Spleen (tissue), 7 donors: ENCODE data around the gene LDB2.

ENCODE experiments used
- POLR2A ChIP-seq, 3 donors: fragments of 450-650 bp; IDR thresholded peaks; one replicate each; pipeline ENCODE4 v1.5.1; 2017; ENCODE audit warnings: antibody characterized with exemption in 3 of 3, mild to moderate bottlenecking in 1 of 3
- TF ChIP-seq, protein P1 (sequence below), 11 experiments: fragments of 200-600 bp in 7 of 11; fragments of 450-650 bp in 4 of 11; sonication (generic) in 4 of 11; IDR thresholded peaks in 8 of 11; conservative IDR thresholded peaks in 3 of 11; 1 replicate in 7 of 11; 2 replicates in 4 of 11; pipeline versions ENCODE4 v1.4.0 to v1.8.0; 2016 to 2021; ENCODE audit warnings: antibody characterized with exemption in 11 of 11, inconsistent platforms in 4 of 11, mild to moderate bottlenecking in 1 of 11
- donor health status: DM: no; HTN: no; CAD: no; lungs with moderate emphysema.
- donor health status: DM: no; HTN: no; CAD: no.
- donor health status: DM: no; HTN: no; CAD: no.

DNA sequence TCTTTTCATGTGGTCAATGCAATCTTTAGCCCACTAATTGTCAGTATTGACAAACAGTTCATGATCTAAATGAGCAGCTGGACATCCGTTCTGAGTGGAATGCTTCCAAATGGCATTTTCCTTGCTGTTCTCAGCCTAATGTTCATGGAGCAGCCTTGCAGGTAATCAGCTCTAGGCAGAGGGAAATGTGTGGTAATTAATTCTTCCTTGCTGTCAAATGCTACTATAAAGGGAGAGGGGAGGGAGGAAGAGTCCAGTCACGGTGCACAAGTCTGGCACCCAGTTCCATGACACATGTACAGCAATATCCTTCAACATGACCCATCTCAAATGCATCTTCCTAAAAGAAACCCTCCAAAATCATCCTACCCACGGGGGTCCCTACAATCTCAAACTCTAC, 88.5 kb downstream of the LDB2 start:
- no peak for TF ChIP-seq POLR2A (IDR thresholded peaks at IDR 0.05)
- TF ChIP-seq, protein P1, sequence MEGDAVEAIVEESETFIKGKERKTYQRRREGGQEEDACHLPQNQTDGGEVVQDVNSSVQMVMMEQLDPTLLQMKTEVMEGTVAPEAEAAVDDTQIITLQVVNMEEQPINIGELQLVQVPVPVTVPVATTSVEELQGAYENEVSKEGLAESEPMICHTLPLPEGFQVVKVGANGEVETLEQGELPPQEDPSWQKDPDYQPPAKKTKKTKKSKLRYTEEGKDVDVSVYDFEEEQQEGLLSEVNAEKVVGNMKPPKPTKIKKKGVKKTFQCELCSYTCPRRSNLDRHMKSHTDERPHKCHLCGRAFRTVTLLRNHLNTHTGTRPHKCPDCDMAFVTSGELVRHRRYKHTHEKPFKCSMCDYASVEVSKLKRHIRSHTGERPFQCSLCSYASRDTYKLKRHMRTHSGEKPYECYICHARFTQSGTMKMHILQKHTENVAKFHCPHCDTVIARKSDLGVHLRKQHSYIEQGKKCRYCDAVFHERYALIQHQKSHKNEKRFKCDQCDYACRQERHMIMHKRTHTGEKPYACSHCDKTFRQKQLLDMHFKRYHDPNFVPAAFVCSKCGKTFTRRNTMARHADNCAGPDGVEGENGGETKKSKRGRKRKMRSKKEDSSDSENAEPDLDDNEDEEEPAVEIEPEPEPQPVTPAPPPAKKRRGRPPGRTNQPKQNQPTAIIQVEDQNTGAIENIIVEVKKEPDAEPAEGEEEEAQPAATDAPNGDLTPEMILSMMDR (IDR thresholded peaks at IDR 0.05 in 8 of 11, conservative IDR thresholded peaks at IDR 0.05 in 3 of 11): no peak
